Measurements from ENCODE around the gene C1QTNF2. TPM values are rescaled to one million over a fixed set of nuclear protein-coding genes. Genes with fewer than 3 reads are reported as not detected.

Gene C1QTNF2
- total and polyA plus RNA-seq, 2 of the 8 experiments (the other 6 are each of a cell fraction or from before 2014, with no cell fraction given) = 1.0 to 2.0 TPM

DNA sequence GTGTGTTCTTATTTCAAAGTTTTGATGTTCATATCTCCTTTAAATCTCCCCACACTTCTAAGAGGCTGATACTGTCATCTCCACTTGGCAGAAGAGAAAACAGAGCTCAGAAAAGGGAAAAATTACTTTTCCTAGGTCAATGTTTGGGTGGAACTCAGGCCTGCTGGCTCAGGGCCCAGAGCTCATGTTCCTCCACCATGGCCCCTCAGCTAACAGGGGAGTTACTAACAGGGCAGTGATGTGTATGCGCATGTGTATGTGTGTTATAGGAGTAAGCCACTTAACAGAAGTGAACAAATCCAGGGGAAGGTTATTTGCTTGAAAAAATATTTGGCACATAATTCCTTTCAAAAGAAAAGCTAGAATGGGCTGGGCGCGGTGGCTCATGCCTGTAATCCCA, 2.5 kb downstream of the C1QTNF2 start:
- no peaks in the 10 kb centered on the region for H3K79me2 ChIP-seq (ENCODE audit: control insufficient read depth in 1 of 2, insufficient read depth in 2 of 2, low read length in 2 of 2)
- no peak overlapping the region for H3K56ac ChIP-seq (replicated peaks; ENCODE audit: insufficient read length, low read depth, low read length)
- POLR2A ChIA-PET (ENCODE audit: partially characterized antibody) = interaction anchor here (0.7 kb wide), 1 partner anchor 25 kb away, joined by 3 read pairs; no protein-coding TSS in a partner anchor
- no peak overlapping the region for H3K4me3 ChIP-seq (ENCODE audit: extremely low read depth in 1 of 4, insufficient read depth in 2 of 4, low read depth in 3 of 4, low read length in 4 of 4)
- CTCF ChIA-PET (ENCODE audit: partially characterized antibody) = interaction anchor here (0.6 to 3.4 kb wide), 5 partner anchors 11 to 346 kb away, joined by 4 to 11 read pairs (median 4); no protein-coding TSS in a partner anchor
- peaks cover 1 to 15% (median 10%) of the 10 kb centered on the region in 4 experiments for H3K27me3 ChIP-seq (replicated peaks in 1 of 4; ENCODE audit: control insufficient read depth in 3 of 4, extremely low read depth in 1 of 4, insufficient read depth in 3 of 4, low read length in 3 of 4)
- no peak overlapping the region for H3K18ac ChIP-seq (ENCODE audit: extremely low read depth, low read length)
- no peak overlapping the region for H3K23ac ChIP-seq (ENCODE audit: insufficient read length)
- 97% methylated on average over 3 of the region's 3 CpGs; no CpG with 5 or more reads in 1 of the 2 experiments for WGBS, 2 experiments (ENCODE audit: extremely low coverage in 1 of 2, insufficient coverage in 1 of 2, insufficient read length in 1 of 2, insufficient replicate concordance in 2 of 2, low coverage in 1 of 2, low lambda C conversion rate in 2 of 2, missing lambda C conversion rate in 1 of 2)
- peaks cover 3 to 5% (median 4%) of the 10 kb centered on the region in 4 experiments; a peak in 4 of 7 replicates for H3K4me1 ChIP-seq (replicated peaks in 1 of 4; ENCODE audit: control insufficient read depth in 3 of 4, insufficient read depth in 4 of 4, low read length in 3 of 4)
- 0 out of 2 replicates have a peak, but pooled peaks cover 4% of the 10 kb centered on the region for H3K23me2 ChIP-seq (ENCODE audit: low read depth, low read length)
- TF ChIP-seq POLR2AphosphoS5 (IDR thresholded peaks at IDR 0.05; ENCODE audit: low read depth, low read length) = no peak
- no peak for TF ChIP-seq CEBPB (IDR thresholded peaks at IDR 0.05; ENCODE audit: low read depth, low read length)
- TF ChIP-seq SIX5 (IDR thresholded peaks at IDR 0.05; ENCODE audit: low read depth, low read length) = no peak
- no peak for TF ChIP-seq NANOG (IDR thresholded peaks at IDR 0.05; ENCODE audit: insufficient read depth, low read depth, low read length, poor library complexity, severe bottlenecking)
- TF ChIP-seq POU5F1 (IDR thresholded peaks at IDR 0.05; ENCODE audit: low read depth, low read length) = no peak
- TF ChIP-seq EGR1 (IDR thresholded peaks at IDR 0.05; ENCODE audit: borderline replicate concordance, low read depth, low read length) = no peak
- no peak overlapping the region for H3K4me2 ChIP-seq (ENCODE audit: insufficient read depth in 1 of 2, low read depth in 2 of 2, low read length in 2 of 2)
- no peak overlapping the region for H2BK5ac ChIP-seq (ENCODE audit: low read depth, low read length)
- H2BK120ac ChIP-seq (replicated peaks; ENCODE audit: low read depth, low read length) = no peak overlapping the region
- no peaks in the 10 kb centered on the region for H3K36me3 ChIP-seq (ENCODE audit: control insufficient read depth in 2 of 4, insufficient read depth in 4 of 4, low read length in 3 of 4)
- H3K9me3 ChIP-seq (ENCODE audit: insufficient read depth in 2 of 2, low read depth in 1 of 2, low read length in 1 of 2) = no peaks in the 10 kb centered on the region
- H4K8ac ChIP-seq (ENCODE audit: extremely low read depth, insufficient read depth, low read length) = no peak overlapping the region
- DNase-seq (ENCODE audit: low read depth in 1 of 2, low spot score in 2 of 2) (peak in 1 of 2 experiments; percentile 1), FAIRE-seq (no peak)
- H2AFZ ChIP-seq (ENCODE audit: low read length) = no peak overlapping the region
- H2BK15ac ChIP-seq (ENCODE audit: low read length) = no peak overlapping the region
- H4K5ac ChIP-seq (ENCODE audit: insufficient read length, low read depth, low read length) = no peak overlapping the region
- H3K9ac ChIP-seq (replicated peaks in 1 of 4; ENCODE audit: extremely low read depth in 1 of 4, low read depth in 3 of 4, low read length in 3 of 4) = no peak overlapping the region
- H3K14ac ChIP-seq (ENCODE audit: insufficient read length) = no peak overlapping the region
- no peak overlapping the region for H2BK12ac ChIP-seq (ENCODE audit: low read depth, low read length)
- no peak overlapping the region for H2AK5ac ChIP-seq (ENCODE audit: low read depth, low read length)
- no peak overlapping the region for H2BK20ac ChIP-seq (ENCODE audit: low read length)
- H4K20me1 ChIP-seq (replicated peaks in 1 of 2; ENCODE audit: control insufficient read depth in 1 of 2, insufficient read depth in 2 of 2, low read length in 2 of 2) = no peaks in the 10 kb centered on the region
- H3K27ac ChIP-seq (ENCODE audit: low read depth, low read length) = no peak overlapping the region
- H4K91ac ChIP-seq (replicated peaks; ENCODE audit: insufficient read length, low read length) = no peak overlapping the region
- H3K79me1 ChIP-seq (ENCODE audit: low read depth, low read length) = no peaks in the 10 kb centered on the region
- no peak overlapping the region for H3K4ac ChIP-seq (replicated peaks; ENCODE audit: insufficient read length, low read depth, low read length)
